Neural progenitor cell (in vitro differentiated cells): Measurements from ENCODE around the gene COL4A2. TPM values are rescaled to one million over a fixed set of nuclear protein-coding genes. Genes with fewer than 3 reads are reported as not detected.
A peak's percentile ranks its signal among the peaks of the same experiment; 100 is the strongest.

Source experiments
- DNase-seq: peaks from one replicate; pipeline ENCODE4 v3.0.0-alpha.2; 2016; ENCODE audit warnings: low spot score
- H2AFZ ChIP-seq: fragments of 200-600 bp; sonication (generic); replicated peaks from 2 replicates; pipeline ENCODE4 v1.6.1; 2016; ENCODE audit warnings: antibody characterized with exemption
- H3F3A ChIP-seq: fragments of 200-600 bp; sonication (generic); 2 replicates; pipeline ENCODE4 v1.6.1; 2016; ENCODE audit warnings: antibody characterized with exemption, low read depth
- H3K27ac ChIP-seq: fragments of 200-600 bp; sonication (generic); 2 replicates; pipeline ENCODE4 v1.5.1; 2016; ENCODE audit warnings: mild to moderate bottlenecking
- H3K27me3 ChIP-seq: fragments of 200-600 bp; sonication (generic); 2 replicates; pipeline ENCODE4 v1.6.1; 2016; ENCODE audit warnings: mild to moderate bottlenecking, moderate library complexity
- H3K36me3 ChIP-seq: fragments of 200-600 bp; sonication (generic); 2 replicates; pipeline ENCODE4 v1.5.1; 2016
- H3K4me1 ChIP-seq: fragments of 200-600 bp; sonication (generic); 2 replicates; pipeline ENCODE4 v1.6.1; 2016; ENCODE audit warnings: mixed run types
- H3K4me2 ChIP-seq: fragments of 200-600 bp; sonication (generic); 2 replicates; pipeline ENCODE4 v1.6.1; 2016
- H3K4me3 ChIP-seq: fragments of 200-600 bp; sonication (generic); 2 replicates; pipeline ENCODE4 v1.5.1; 2016
- H3K79me2 ChIP-seq: fragments of 200-600 bp; sonication (generic); 2 replicates; pipeline ENCODE4 v1.6.1; 2016; ENCODE audit warnings: low read depth
- H3K9ac ChIP-seq: fragments of 200-600 bp; sonication (generic); 2 replicates; pipeline ENCODE4 v1.6.1; 2016
- H3K9me3 ChIP-seq: fragments of 200-600 bp; sonication (generic); 2 replicates; pipeline ENCODE4 v1.5.1; 2016; ENCODE audit warnings: low read depth
- H4K20me1 ChIP-seq: fragments of 200-600 bp; sonication (generic); 2 replicates; pipeline ENCODE4 v1.6.1; 2016; ENCODE audit warnings: low read depth
- H3K27ac Mint-ChIP-seq: 3 replicates; pipeline ENCODE4 v1.8.0; 2021; ENCODE audit warnings: mixed read lengths
- H3K27me3 Mint-ChIP-seq: 2 replicates; pipeline ENCODE4 v1.8.0; 2022; ENCODE audit warnings: low read depth, mild to moderate bottlenecking, inconsistent platforms, moderate library complexity, mixed read lengths; ENCODE audit not compliant: insufficient read depth
- H3K36me3 Mint-ChIP-seq: 3 replicates; pipeline ENCODE4 v1.8.0; 2021; ENCODE audit warnings: mixed read lengths
- H3K4me1 Mint-ChIP-seq: 3 replicates; pipeline ENCODE4 v1.8.0; 2021; ENCODE audit warnings: mixed read lengths
- H3K4me3 Mint-ChIP-seq: 3 replicates; pipeline ENCODE4 v1.8.0; 2021; ENCODE audit warnings: mild to moderate bottlenecking, moderate library complexity, mixed read lengths
- H3K9me3 Mint-ChIP-seq: 3 replicates; pipeline ENCODE4 v1.8.0; 2020; ENCODE audit warnings: mixed read lengths
- EZH2 ChIP-seq: fragments of 200-600 bp; sonication (generic); IDR thresholded peaks from 2 replicates; pipeline ENCODE4 v1.6.1; 2017; ENCODE audit warnings: antibody characterized with exemption, mild to moderate bottlenecking, moderate library complexity
- EZH2phosphoT487 ChIP-seq: fragments of 200-600 bp; sonication (generic); IDR thresholded peaks from 2 replicates; pipeline ENCODE4 v1.6.1; 2017; ENCODE audit warnings: antibody characterized with exemption
- total RNA-seq: library from RNA; depleted of rRNA; stranded (reverse); fragments of >200 nt; gene quantifications from 2 replicates; pipeline ENCODE4 v1.2.3, GENCODE V29; 2015; ENCODE audit warnings: low replicate concordance
- TF ChIP-seq, protein P1 (sequence below): fragments of 200-600 bp; sonication (generic); IDR thresholded peaks from 2 replicates; pipeline ENCODE4 v1.5.1; 2017; ENCODE audit warnings: antibody characterized with exemption, mild to moderate bottlenecking

Gene COL4A2
- total RNA-seq, 1 donor from 2014 or later = 73.6 TPM

DNA sequence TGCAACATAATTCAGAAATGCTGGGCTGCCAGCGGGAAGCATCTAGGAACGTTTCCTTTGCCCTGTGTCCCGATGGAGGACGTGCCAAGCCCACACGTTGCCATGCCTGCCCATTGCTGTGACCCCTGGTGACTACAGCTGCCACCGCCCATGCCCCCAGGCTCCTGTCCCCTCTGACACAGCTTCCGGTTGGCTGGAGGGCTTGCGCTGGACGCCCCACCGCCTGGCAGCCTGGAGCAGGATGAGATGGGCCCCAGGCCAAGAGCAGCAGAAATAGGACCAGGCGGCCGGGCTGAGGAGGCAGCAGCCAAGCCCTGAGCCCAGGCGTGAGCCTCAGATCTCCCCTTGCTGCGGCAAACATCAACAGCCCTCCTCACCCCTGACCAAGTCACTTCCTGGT is 125.9 kb downstream of the COL4A2 start:
- Mint-ChIP-seq H3K36me3 (peaks cover 43% of the 10 kb centered on the region), H3K27ac (peak overlapping the region; percentile 87), H3K27me3 (no peaks in the 10 kb centered on the region), H3K9me3 (no peaks in the 10 kb centered on the region), H3K4me1 (peaks cover 9% of the 10 kb centered on the region), H3K4me3 (no peak overlapping the region)
- no peak overlapping the region for H3K4me3 ChIP-seq
- no peaks in the 10 kb centered on the region for H3F3A ChIP-seq
- no peaks in the 10 kb centered on the region for H4K20me1 ChIP-seq
- no peak for DNase-seq
- no peaks in the 10 kb centered on the region for H3K27me3 ChIP-seq
- no peak overlapping the region for H3K4me2 ChIP-seq
- H3K27ac ChIP-seq = no peak overlapping the region
- no peaks in the 10 kb centered on the region for H3K36me3 ChIP-seq
- H3K79me2 ChIP-seq = no peaks in the 10 kb centered on the region
- no peaks in the 10 kb centered on the region for H3K4me1 ChIP-seq
- H2AFZ ChIP-seq = no peak overlapping the region
- H3K9ac ChIP-seq = no peak overlapping the region
- no peaks in the 10 kb centered on the region for H3K9me3 ChIP-seq
- TF ChIP-seq, protein P1, sequence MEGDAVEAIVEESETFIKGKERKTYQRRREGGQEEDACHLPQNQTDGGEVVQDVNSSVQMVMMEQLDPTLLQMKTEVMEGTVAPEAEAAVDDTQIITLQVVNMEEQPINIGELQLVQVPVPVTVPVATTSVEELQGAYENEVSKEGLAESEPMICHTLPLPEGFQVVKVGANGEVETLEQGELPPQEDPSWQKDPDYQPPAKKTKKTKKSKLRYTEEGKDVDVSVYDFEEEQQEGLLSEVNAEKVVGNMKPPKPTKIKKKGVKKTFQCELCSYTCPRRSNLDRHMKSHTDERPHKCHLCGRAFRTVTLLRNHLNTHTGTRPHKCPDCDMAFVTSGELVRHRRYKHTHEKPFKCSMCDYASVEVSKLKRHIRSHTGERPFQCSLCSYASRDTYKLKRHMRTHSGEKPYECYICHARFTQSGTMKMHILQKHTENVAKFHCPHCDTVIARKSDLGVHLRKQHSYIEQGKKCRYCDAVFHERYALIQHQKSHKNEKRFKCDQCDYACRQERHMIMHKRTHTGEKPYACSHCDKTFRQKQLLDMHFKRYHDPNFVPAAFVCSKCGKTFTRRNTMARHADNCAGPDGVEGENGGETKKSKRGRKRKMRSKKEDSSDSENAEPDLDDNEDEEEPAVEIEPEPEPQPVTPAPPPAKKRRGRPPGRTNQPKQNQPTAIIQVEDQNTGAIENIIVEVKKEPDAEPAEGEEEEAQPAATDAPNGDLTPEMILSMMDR = no peak
- TF ChIP-seq EZH2phosphoT487 (no peak), EZH2 (no peak)

DNA sequence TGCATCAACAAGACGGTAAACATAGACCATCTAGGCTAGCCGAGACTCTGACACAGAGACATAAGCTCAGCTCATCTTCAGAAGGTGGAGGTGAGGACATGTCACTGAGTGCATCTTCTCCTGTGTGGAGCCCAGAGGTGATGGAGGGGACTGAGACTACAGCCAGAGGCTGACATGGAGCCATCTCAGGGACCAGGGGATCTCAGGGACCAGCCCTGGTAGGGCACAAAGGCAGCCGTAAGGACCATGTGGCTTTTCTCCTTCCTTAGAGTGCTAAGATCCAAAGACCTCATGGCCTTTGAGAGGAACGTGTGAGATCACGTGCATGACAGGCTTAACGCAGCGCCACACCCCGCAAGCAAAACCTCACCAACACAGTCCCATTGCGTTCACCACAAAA is 127.5 kb downstream of the COL4A2 start:
- Mint-ChIP-seq H3K9me3 (no peaks in the 10 kb centered on the region), H3K4me1 (peaks cover 9% of the 10 kb centered on the region)

GRCh38 chr13:110435331-110435730 is 128.2 kb downstream of the COL4A2 start:
- Histone ChIP-seq H3K79me2 (no peaks in the 10 kb centered on the region), H3K27me3 (no peaks in the 10 kb centered on the region), H4K20me1 (no peaks in the 10 kb centered on the region), H3K27ac (no peak overlapping the region), H3K36me3 (no peaks in the 10 kb centered on the region), H3K4me3 (no peak overlapping the region), H3F3A (no peaks in the 10 kb centered on the region), H2AFZ (no peak overlapping the region), H3K9me3 (no peaks in the 10 kb centered on the region), H3K9ac (no peak overlapping the region), H3K4me1 (no peaks in the 10 kb centered on the region), H3K4me2 (no peak overlapping the region)
- no peak overlapping the region for H3K4me3 Mint-ChIP-seq
- DNase-seq = no peak
- TF ChIP-seq EZH2 (no peak), EZH2phosphoT487 (no peak)
- TF ChIP-seq, protein P1 = no peak
- no peaks in the 10 kb centered on the region for H3K27me3 Mint-ChIP-seq
- H3K36me3 Mint-ChIP-seq = peaks cover 48% of the 10 kb centered on the region
- peaks cover 9% of the 10 kb centered on the region for H3K4me1 Mint-ChIP-seq
- no peak overlapping the region for H3K27ac Mint-ChIP-seq
- H3K9me3 Mint-ChIP-seq = no peaks in the 10 kb centered on the region

More for the DNA sequence above, 127.5 kb downstream of the COL4A2 start:
- H3K4me2 ChIP-seq = no peak overlapping the region
- TF ChIP-seq, protein P1 = no peak
- no peak overlapping the region for H3K27ac ChIP-seq
- H2AFZ ChIP-seq = no peak overlapping the region
- H4K20me1 ChIP-seq = no peaks in the 10 kb centered on the region
- H3K9ac ChIP-seq = no peak overlapping the region
- H3K4me1 ChIP-seq = no peaks in the 10 kb centered on the region
- no peak overlapping the region for H3K4me3 ChIP-seq
- no peak overlapping the region for H3K27ac Mint-ChIP-seq
- H3K79me2 ChIP-seq = no peaks in the 10 kb centered on the region
- H3K36me3 ChIP-seq = no peaks in the 10 kb centered on the region
- H3K27me3 ChIP-seq = no peaks in the 10 kb centered on the region
- H3K4me3 Mint-ChIP-seq = no peak overlapping the region
- no peaks in the 10 kb centered on the region for H3F3A ChIP-seq
- H3K27me3 Mint-ChIP-seq = no peaks in the 10 kb centered on the region
- H3K36me3 Mint-ChIP-seq = peaks cover 46% of the 10 kb centered on the region
- no peaks in the 10 kb centered on the region for H3K9me3 ChIP-seq
- no peak for DNase-seq
